GM23338 (cell line): ENCODE results near the gene TNFSF8. TPM values are rescaled to one million over a fixed set of nuclear protein-coding genes. Genes with fewer than 3 reads are reported as not detected.

ENCODE experiments used
- ATAC-seq: fragments of 200-7000 bp; cut with Tn5 transposase; 3 replicates; pipeline ENCODE4 v1.9.1; 2020
- DNase-seq: peaks from one replicate; pipeline ENCODE4 v3.0.0-alpha.2; 2015; ENCODE audit warnings: low spot score
- H2AFZ ChIP-seq: fragments of 200-600 bp; sonication (generic); 2 replicates; pipeline ENCODE4 v1.8.0; 2016; ENCODE audit warnings: antibody characterized with exemption, mild to moderate bottlenecking, moderate library complexity
- H3F3A ChIP-seq: fragments of 200-600 bp; sonication (generic); replicated peaks from 2 replicates; pipeline ENCODE4 v1.8.0; 2017; ENCODE audit warnings: antibody characterized with exemption, mixed run types, low read depth
- H3K27ac ChIP-seq: fragments of 200-600 bp; sonication (generic); 2 replicates; pipeline ENCODE4 v1.6.1; 2016; ENCODE audit warnings: low read depth
- H3K27me3 ChIP-seq: fragments of 200-600 bp; sonication (generic); 2 replicates; pipeline ENCODE4 v1.8.0; 2016; ENCODE audit warnings: mild to moderate bottlenecking, mixed run types, moderate library complexity; ENCODE audit not compliant: insufficient read depth
- H3K36me3 ChIP-seq: fragments of 200-600 bp; sonication (generic); 2 replicates; pipeline ENCODE4 v1.8.0; 2016; ENCODE audit warnings: mild to moderate bottlenecking; ENCODE audit not compliant: insufficient read depth
- H3K4me1 ChIP-seq: fragments of 200-600 bp; sonication (generic); 2 replicates; pipeline ENCODE4 v1.8.0; 2016; ENCODE audit warnings: mild to moderate bottlenecking, moderate library complexity; ENCODE audit not compliant: insufficient read depth
- H3K4me2 ChIP-seq: fragments of 200-600 bp; sonication (generic); 2 replicates; pipeline ENCODE4 v1.7.1; 2017; ENCODE audit warnings: mixed run types
- H3K4me3 ChIP-seq: fragments of 200-600 bp; sonication (generic); 2 replicates; pipeline ENCODE4 v1.6.1; 2016; ENCODE audit warnings: mixed run types
- H3K79me2 ChIP-seq: fragments of 200-600 bp; sonication (generic); replicated peaks from 2 replicates; pipeline ENCODE4 v1.8.0; 2017; ENCODE audit warnings: mild to moderate bottlenecking; ENCODE audit not compliant: insufficient read depth
- H3K9me2 ChIP-seq: fragments of 200-600 bp; sonication (generic); 2 replicates; pipeline ENCODE4 v1.8.0; 2017; ENCODE audit not compliant: insufficient read depth
- H4K20me1 ChIP-seq: fragments of 200-600 bp; sonication (generic); replicated peaks from 2 replicates; pipeline ENCODE4 v1.8.0; 2017; ENCODE audit warnings: mild to moderate bottlenecking; ENCODE audit not compliant: insufficient read depth
- H3K27ac Mint-ChIP-seq: 2 replicates; pipeline ENCODE4 v1.8.0; 2020; ENCODE audit warnings: inconsistent platforms, mild to moderate bottlenecking, moderate library complexity, mixed read lengths
- H3K27me3 Mint-ChIP-seq: 3 replicates; pipeline ENCODE4 v1.8.0; 2022; ENCODE audit warnings: low read depth, mild to moderate bottlenecking, moderate library complexity, mixed read lengths, inconsistent platforms; ENCODE audit not compliant: insufficient read depth, poor library complexity
- H3K36me3 Mint-ChIP-seq: 3 replicates; pipeline ENCODE4 v1.8.0; 2021; ENCODE audit warnings: low read depth, mild to moderate bottlenecking, inconsistent platforms, moderate library complexity, mixed read lengths
- H3K4me1 Mint-ChIP-seq: 3 replicates; pipeline ENCODE4 v1.8.0; 2020; ENCODE audit warnings: mild to moderate bottlenecking, inconsistent platforms, mixed read lengths
- H3K4me3 Mint-ChIP-seq: 3 replicates; pipeline ENCODE4 v1.8.0; 2021; ENCODE audit warnings: moderate library complexity, mild to moderate bottlenecking, inconsistent platforms, mixed read lengths
- H3K9me3 Mint-ChIP-seq: 3 replicates; pipeline ENCODE4 v1.8.0; 2020; ENCODE audit warnings: moderate library complexity, mild to moderate bottlenecking, inconsistent platforms, mixed read lengths
- CREB1 ChIP-seq: fragments of 250-450 bp; sonication (Bioruptor Pico); IDR thresholded peaks from 2 replicates; pipeline ENCODE4 v1.5.0; 2020; ENCODE audit warnings: low read depth, mild to moderate bottlenecking, moderate library complexity
- EZH2 ChIP-seq: fragments of 200-600 bp; sonication (generic); IDR thresholded peaks from one replicate; pipeline ENCODE4 v1.8.0; 2017; ENCODE audit warnings: antibody characterized with exemption, mild to moderate bottlenecking, low read depth; ENCODE audit not compliant: unreplicated experiment
- EZH2phosphoT487 ChIP-seq: fragments of 200-600 bp; sonication (generic); IDR thresholded peaks from one replicate; pipeline ENCODE4 v1.8.1; 2018; ENCODE audit warnings: antibody characterized with exemption; ENCODE audit not compliant: unreplicated experiment
- POLR2AphosphoS5 ChIP-seq: IDR thresholded peaks from 2 replicates; pipeline ENCODE4 v1.6.1; 2016; ENCODE audit warnings: antibody characterized with exemption, low read depth
- STAT1 ChIP-seq: IDR thresholded peaks from one replicate; pipeline ENCODE4 v1.6.1; 2016; ENCODE audit warnings: antibody characterized with exemption; ENCODE audit not compliant: unreplicated experiment
- ZNF114 ChIP-seq: fragments of 250-450 bp; sonication (Bioruptor Pico); IDR thresholded peaks from 2 replicates; pipeline ENCODE4 v1.5.0; 2020; ENCODE audit warnings: mild to moderate bottlenecking, moderate library complexity
- ZNF331 ChIP-seq: fragments of 250-450 bp; sonication (Bioruptor Pico); IDR thresholded peaks from 2 replicates; pipeline ENCODE4 v1.5.0; 2020; ENCODE audit warnings: low read depth, mild to moderate bottlenecking, moderate library complexity
- polyA plus RNA-seq: library from polyadenylated mRNA; unstranded; fragments of >200 nt; fragmentation: Nextera tagmentation; extraction: Ambion mirVana; gene quantifications from 2 replicates; pipeline ENCODE4 v1.2.1, GENCODE V29; 2016
- total RNA-seq: library from RNA; depleted of rRNA; stranded (reverse); fragments of >200 nt; shearing (Covaris generic); gene quantifications from 2 replicates; pipeline ENCODE4 v1.2.3, GENCODE V29; 2014
- TF ChIP-seq, protein P1 (sequence below): fragments of 250-450 bp; sonication (Bioruptor Pico); IDR thresholded peaks from 2 replicates; pipeline ENCODE4 v1.5.0; 2020; ENCODE audit warnings: mild to moderate bottlenecking, moderate library complexity
- TF ChIP-seq, protein P2 (sequence below): IDR thresholded peaks from one replicate; pipeline ENCODE4 v1.6.1; 2018; ENCODE audit warnings: antibody characterized with exemption; ENCODE audit not compliant: unreplicated experiment

TNFSF8 gene
- total and polyA plus RNA-seq, 2 experiments from 2014 or later = not detected

DNA sequence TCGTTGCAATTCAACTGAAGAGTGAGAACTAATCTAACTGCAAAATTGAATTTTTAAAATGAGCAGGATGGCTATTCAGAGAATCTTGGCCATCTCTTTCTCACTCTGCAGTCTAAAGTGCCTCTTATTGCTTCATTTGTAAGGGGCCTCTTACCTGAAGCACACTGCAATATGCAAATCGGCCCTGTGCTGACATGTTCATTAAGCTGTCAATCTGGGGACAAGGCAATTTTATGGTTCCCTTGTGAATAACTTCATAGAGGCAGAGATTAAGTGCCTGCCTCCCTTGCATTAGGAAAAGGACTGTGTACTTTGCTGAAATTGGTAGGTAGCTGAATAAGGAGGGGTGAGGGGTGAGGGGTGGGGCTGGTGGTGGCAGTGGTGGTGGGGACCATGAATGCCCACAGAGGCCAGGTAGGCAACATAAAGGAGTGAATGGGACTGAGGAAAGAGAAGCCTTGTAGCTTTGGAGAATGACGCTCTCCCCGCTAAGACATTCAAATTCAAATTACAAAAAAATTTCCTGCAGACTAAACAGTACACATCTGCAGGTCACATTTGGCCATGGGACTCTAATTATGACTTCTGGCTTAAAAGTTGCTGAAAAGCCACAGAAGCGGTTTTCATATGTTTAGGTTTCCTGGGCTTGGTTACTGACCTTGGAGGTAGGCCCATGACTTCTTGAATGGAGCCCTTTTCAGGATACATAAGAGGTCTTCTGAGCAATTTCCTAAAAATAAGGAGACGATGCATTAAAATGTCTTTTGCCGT is 25.0 kb downstream of the TNFSF8 start:
- Mint-ChIP-seq H3K27ac (no peak overlapping the region), H3K4me1 (peaks cover 8% of the 10 kb centered on the region), H3K4me3 (no peak overlapping the region), H3K9me3 (no peaks in the 10 kb centered on the region), H3K27me3 (peaks cover 7% of the 10 kb centered on the region), H3K36me3 (no peaks in the 10 kb centered on the region)
- Histone ChIP-seq H3K9me2 (no peaks in the 10 kb centered on the region), H3K4me1 (peaks cover 11% of the 10 kb centered on the region; the same call in 1 of the 2 replicates), H3K27ac (no peak overlapping the region), H4K20me1 (no peaks in the 10 kb centered on the region), H3F3A (no peaks in the 10 kb centered on the region), H3K4me2 (no peak overlapping the region), H3K36me3 (no peaks in the 10 kb centered on the region), H3K27me3 (no peaks in the 10 kb centered on the region), H2AFZ (no peak overlapping the region), H3K79me2 (no peaks in the 10 kb centered on the region), H3K4me3 (no peak overlapping the region)
- no peak for ATAC-seq
- TF ChIP-seq STAT1 (no peak), ZNF331 (CRISPR knock-in tag) (no peak), EZH2phosphoT487 (no peak), CREB1 (CRISPR knock-in tag) (no peak), ZNF114 (no peak), EZH2 (no peak), POLR2AphosphoS5 (no peak)
- TF ChIP-seq, protein P1, sequence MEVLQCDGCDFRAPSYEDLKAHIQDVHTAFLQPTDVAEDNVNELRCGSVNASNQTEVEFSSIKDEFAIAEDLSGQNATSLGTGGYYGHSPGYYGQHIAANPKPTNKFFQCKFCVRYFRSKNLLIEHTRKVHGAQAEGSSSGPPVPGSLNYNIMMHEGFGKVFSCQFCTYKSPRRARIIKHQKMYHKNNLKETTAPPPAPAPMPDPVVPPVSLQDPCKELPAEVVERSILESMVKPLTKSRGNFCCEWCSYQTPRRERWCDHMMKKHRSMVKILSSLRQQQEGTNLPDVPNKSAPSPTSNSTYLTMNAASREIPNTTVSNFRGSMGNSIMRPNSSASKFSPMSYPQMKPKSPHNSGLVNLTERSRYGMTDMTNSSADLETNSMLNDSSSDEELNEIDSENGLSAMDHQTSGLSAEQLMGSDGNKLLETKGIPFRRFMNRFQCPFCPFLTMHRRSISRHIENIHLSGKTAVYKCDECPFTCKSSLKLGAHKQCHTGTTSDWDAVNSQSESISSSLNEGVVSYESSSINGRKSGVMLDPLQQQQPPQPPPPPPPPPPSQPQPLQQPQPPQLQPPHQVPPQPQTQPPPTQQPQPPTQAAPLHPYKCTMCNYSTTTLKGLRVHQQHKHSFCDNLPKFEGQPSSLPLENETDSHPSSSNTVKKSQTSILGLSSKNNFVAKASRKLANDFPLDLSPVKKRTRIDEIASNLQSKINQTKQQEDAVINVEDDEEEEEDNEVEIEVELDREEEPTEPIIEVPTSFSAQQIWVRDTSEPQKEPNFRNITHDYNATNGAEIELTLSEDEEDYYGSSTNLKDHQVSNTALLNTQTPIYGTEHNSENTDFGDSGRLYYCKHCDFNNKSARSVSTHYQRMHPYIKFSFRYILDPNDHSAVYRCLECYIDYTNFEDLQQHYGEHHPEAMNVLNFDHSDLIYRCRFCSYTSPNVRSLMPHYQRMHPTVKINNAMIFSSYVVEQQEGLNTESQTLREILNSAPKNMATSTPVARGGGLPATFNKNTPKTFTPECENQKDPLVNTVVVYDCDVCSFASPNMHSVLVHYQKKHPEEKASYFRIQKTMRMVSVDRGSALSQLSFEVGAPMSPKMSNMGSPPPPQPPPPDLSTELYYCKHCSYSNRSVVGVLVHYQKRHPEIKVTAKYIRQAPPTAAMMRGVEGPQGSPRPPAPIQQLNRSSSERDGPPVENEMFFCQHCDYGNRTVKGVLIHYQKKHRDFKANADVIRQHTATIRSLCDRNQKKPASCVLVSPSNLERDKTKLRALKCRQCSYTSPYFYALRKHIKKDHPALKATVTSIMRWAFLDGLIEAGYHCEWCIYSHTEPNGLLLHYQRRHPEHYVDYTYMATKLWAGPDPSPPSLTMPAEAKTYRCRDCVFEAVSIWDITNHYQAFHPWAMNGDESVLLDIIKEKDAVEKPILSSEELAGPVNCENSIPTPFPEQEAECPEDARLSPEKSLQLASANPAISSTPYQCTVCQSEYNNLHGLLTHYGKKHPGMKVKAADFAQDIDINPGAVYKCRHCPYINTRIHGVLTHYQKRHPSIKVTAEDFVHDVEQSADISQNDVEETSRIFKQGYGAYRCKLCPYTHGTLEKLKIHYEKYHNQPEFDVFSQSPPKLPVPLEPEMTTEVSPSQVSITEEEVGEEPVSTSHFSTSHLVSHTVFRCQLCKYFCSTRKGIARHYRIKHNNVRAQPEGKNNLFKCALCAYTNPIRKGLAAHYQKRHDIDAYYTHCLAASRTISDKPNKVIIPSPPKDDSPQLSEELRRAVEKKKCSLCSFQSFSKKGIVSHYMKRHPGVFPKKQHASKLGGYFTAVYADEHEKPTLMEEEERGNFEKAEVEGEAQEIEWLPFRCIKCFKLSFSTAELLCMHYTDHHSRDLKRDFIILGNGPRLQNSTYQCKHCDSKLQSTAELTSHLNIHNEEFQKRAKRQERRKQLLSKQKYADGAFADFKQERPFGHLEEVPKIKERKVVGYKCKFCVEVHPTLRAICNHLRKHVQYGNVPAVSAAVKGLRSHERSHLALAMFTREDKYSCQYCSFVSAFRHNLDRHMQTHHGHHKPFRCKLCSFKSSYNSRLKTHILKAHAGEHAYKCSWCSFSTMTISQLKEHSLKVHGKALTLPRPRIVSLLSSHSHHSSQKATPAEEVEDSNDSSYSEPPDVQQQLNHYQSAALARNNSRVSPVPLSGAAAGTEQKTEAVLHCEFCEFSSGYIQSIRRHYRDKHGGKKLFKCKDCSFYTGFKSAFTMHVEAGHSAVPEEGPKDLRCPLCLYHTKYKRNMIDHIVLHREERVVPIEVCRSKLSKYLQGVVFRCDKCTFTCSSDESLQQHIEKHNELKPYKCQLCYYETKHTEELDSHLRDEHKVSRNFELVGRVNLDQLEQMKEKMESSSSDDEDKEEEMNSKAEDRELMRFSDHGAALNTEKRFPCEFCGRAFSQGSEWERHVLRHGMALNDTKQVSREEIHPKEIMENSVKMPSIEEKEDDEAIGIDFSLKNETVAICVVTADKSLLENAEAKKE (CRISPR knock-in tag) = no peak
- TF ChIP-seq, protein P2, sequence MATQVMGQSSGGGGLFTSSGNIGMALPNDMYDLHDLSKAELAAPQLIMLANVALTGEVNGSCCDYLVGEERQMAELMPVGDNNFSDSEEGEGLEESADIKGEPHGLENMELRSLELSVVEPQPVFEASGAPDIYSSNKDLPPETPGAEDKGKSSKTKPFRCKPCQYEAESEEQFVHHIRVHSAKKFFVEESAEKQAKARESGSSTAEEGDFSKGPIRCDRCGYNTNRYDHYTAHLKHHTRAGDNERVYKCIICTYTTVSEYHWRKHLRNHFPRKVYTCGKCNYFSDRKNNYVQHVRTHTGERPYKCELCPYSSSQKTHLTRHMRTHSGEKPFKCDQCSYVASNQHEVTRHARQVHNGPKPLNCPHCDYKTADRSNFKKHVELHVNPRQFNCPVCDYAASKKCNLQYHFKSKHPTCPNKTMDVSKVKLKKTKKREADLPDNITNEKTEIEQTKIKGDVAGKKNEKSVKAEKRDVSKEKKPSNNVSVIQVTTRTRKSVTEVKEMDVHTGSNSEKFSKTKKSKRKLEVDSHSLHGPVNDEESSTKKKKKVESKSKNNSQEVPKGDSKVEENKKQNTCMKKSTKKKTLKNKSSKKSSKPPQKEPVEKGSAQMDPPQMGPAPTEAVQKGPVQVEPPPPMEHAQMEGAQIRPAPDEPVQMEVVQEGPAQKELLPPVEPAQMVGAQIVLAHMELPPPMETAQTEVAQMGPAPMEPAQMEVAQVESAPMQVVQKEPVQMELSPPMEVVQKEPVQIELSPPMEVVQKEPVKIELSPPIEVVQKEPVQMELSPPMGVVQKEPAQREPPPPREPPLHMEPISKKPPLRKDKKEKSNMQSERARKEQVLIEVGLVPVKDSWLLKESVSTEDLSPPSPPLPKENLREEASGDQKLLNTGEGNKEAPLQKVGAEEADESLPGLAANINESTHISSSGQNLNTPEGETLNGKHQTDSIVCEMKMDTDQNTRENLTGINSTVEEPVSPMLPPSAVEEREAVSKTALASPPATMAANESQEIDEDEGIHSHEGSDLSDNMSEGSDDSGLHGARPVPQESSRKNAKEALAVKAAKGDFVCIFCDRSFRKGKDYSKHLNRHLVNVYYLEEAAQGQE = no peak
- no peak for DNase-seq
